Neural crest cell (in vitro differentiated cells): ENCODE measurements around the gene INTS2. TPM values are rescaled to one million over a fixed set of nuclear protein-coding genes. Genes with fewer than 3 reads are reported as not detected.
"Not testable (repeated sequence)": the region's sequence is repeated elsewhere in the genome, so short reads cannot be mapped to it uniquely, and the experiment has no call there.

Source experiments
- DNase-seq: peaks from one replicate; pipeline ENCODE4 v3.0.0; 2021; ENCODE audit warnings: low read depth, mixed read lengths, low spot score
- H3K27ac Mint-ChIP-seq: one replicate; pipeline ENCODE4 v1.8.0; 2021; ENCODE audit warnings: mild to moderate bottlenecking, mixed read lengths; ENCODE audit not compliant: unreplicated experiment
- H3K27me3 Mint-ChIP-seq: 2 replicates; pipeline ENCODE4 v1.8.0; 2021; ENCODE audit warnings: low read depth, mild to moderate bottlenecking, mixed read lengths
- H3K36me3 Mint-ChIP-seq: 2 replicates; pipeline ENCODE4 v1.8.0; 2021; ENCODE audit warnings: low read depth, mild to moderate bottlenecking, mixed read lengths
- H3K4me1 Mint-ChIP-seq: 2 replicates; pipeline ENCODE4 v1.8.0; 2021; ENCODE audit warnings: mixed read lengths
- H3K4me3 Mint-ChIP-seq: one replicate; pipeline ENCODE4 v1.8.0; 2021; ENCODE audit warnings: mild to moderate bottlenecking, mixed read lengths
- H3K9me3 Mint-ChIP-seq: 2 replicates; pipeline ENCODE4 v1.8.0; 2021; ENCODE audit warnings: mixed read lengths
- CTCF ChIP-seq: fragments of 200-600 bp; sonication (generic); conservative IDR thresholded peaks from 2 replicates; pipeline ENCODE4 v1.5.0; 2021; ENCODE audit warnings: antibody characterized with exemption, mild to moderate bottlenecking
- total RNA-seq: library from RNA; stranded (reverse); gene quantifications from 2 replicates; pipeline ENCODE4 v1.2.1, GENCODE V29; 2021

The INTS2 gene
- total RNA-seq, 1 donor from 2014 or later, result 25.4 TPM

- no peak overlapping the region for H3K4me3 Mint-ChIP-seq
- DNase-seq, result no peak
- TF ChIP-seq CTCF, result no peak
- no peaks in the 10 kb centered on the region for H3K27me3 Mint-ChIP-seq
- H3K9me3 Mint-ChIP-seq, result peaks cover 19% of the 10 kb centered on the region
- H3K4me1 Mint-ChIP-seq, result no peaks in the 10 kb centered on the region
- peaks cover 62% of the 10 kb centered on the region for H3K36me3 Mint-ChIP-seq
- H3K27ac Mint-ChIP-seq, result no peak overlapping the region
Measured at GRCh38 chr17:61825448-61826137, 102.2 kb downstream of the INTS2 start.

GRCh38 chr17:61822326-61823285 is 105.2 kb downstream of the INTS2 start:
- TF ChIP-seq CTCF, result no peak
- Mint-ChIP-seq H3K27me3 (no peaks in the 10 kb centered on the region), H3K4me3 (no peak overlapping the region), H3K9me3 (peaks cover 15% of the 10 kb centered on the region), H3K4me1 (no peaks in the 10 kb centered on the region), H3K27ac (peak overlapping the region; percentile 0), H3K36me3 (peaks cover 57% of the 10 kb centered on the region)
- no peak for DNase-seq

GRCh38 chr17:61821655-61822054 is 106.1 kb downstream of the INTS2 start:
- Mint-ChIP-seq H3K27me3 (no peaks in the 10 kb centered on the region), H3K4me3 (no peak overlapping the region), H3K9me3 (peaks cover 10% of the 10 kb centered on the region), H3K4me1 (peaks cover 4% of the 10 kb centered on the region), H3K36me3 (peaks cover 50% of the 10 kb centered on the region), H3K27ac (no peak overlapping the region)
- no peak for TF ChIP-seq CTCF
- DNase-seq, result no peak

- Mint-ChIP-seq H3K4me1 (peaks cover 11% of the 10 kb centered on the region), H3K36me3 (peaks cover 32% of the 10 kb centered on the region)
- not testable (repeated sequence) for H3K27ac Mint-ChIP-seq, H3K4me3 Mint-ChIP-seq, DNase-seq, H3K27me3 Mint-ChIP-seq, H3K9me3 Mint-ChIP-seq
Measured at GRCh38 chr17:61819265-61819664, 108.5 kb downstream of the INTS2 start.

GRCh38 chr17:61818225-61818624 is 109.6 kb downstream of the INTS2 start:
- H3K36me3 Mint-ChIP-seq, result peaks cover 26% of the 10 kb centered on the region
- H3K4me1 Mint-ChIP-seq, result peaks cover 16% of the 10 kb centered on the region
- no peak overlapping the region for H3K27ac Mint-ChIP-seq
- H3K27me3 Mint-ChIP-seq, result no peaks in the 10 kb centered on the region
- H3K9me3 Mint-ChIP-seq, result no peaks in the 10 kb centered on the region
- no peak overlapping the region for H3K4me3 Mint-ChIP-seq
- TF ChIP-seq CTCF, result no peak
- DNase-seq, result no peak

- Mint-ChIP-seq H3K9me3 (no peaks in the 10 kb centered on the region), H3K27me3 (no peaks in the 10 kb centered on the region), H3K36me3 (peaks cover 24% of the 10 kb centered on the region), H3K4me3 (no peak overlapping the region), H3K27ac (no peak overlapping the region), H3K4me1 (peaks cover 17% of the 10 kb centered on the region)
- no peak for DNase-seq
- no peak for TF ChIP-seq CTCF
Measured at GRCh38 chr17:61817452-61817851, 110.3 kb downstream of the INTS2 start.
